Peyer's patch (tissue), 4 donors: ENCODE measurements around the gene UTP11. TPM values are rescaled to one million over a fixed set of nuclear protein-coding genes. Genes with fewer than 3 reads are reported as not detected.

Source experiments
- DNase-seq, 3 donors: peaks; one replicate each; pipeline ENCODE4 v3.0.0-alpha.2; 2017 to 2019
- H3K27ac ChIP-seq, 4 donors: fragments of 200-600 bp; sonication (generic); one replicate each; pipeline ENCODE4 v1.5.1; 2016 to 2019
- H3K27me3 ChIP-seq, 2 donors: fragments of 200-600 bp; sonication (generic); one replicate each; pipeline ENCODE4 v1.5.1; 2019
- H3K36me3 ChIP-seq, 3 donors: fragments of 200-600 bp; sonication (generic); one replicate each; pipeline ENCODE4 v1.5.1; 2016 to 2019
- H3K4me1 ChIP-seq, 4 donors: fragments of 200-600 bp; sonication (generic); one replicate each; pipeline ENCODE4 v1.5.1; 2016 to 2019
- H3K4me3 ChIP-seq, 4 donors: fragments of 200-600 bp; sonication (generic); 1 replicate in 3 of 4; 2 replicates in 1 of 4; pipeline ENCODE4 v1.5.1; 2016 to 2019; ENCODE audit warnings: mild to moderate bottlenecking in 1 of 4
- H3K9me3 ChIP-seq, 4 donors: fragments of 200-600 bp; sonication (generic); one replicate each; pipeline ENCODE4 v1.5.1; 2016 to 2019; ENCODE audit warnings: mild to moderate bottlenecking in 1 of 4
- CTCF ChIP-seq, 6 experiments: fragments of 450-650 bp in 4 of 6; fragments of 200-600 bp in 2 of 6; sonication (generic) in 1 of 6; IDR thresholded peaks; one replicate each; pipeline ENCODE4 v1.5.1; 2017 to 2019; ENCODE audit warnings: antibody characterized with exemption in 6 of 6, mild to moderate bottlenecking in 3 of 6, moderate library complexity in 1 of 6
- POLR2A ChIP-seq, 2 donors: fragments of 450-650 bp; IDR thresholded peaks; one replicate each; pipeline ENCODE4 v1.5.1; 2017; ENCODE audit warnings: antibody characterized with exemption in 2 of 2, mild to moderate bottlenecking in 2 of 2, moderate library complexity in 2 of 2
- total RNA-seq, 4 donors: library from RNA; depleted of rRNA; stranded (reverse); fragments of >200 nt; gene quantifications; one replicate each; pipeline ENCODE4 v1.1.0, GENCODE V29; 2016

The UTP11 gene
- total RNA-seq, 4 donors from 2014 or later: 8.9 to 23.1 (median 18.8) TPM

- Histone ChIP-seq H3K27me3 (no peaks in the 10 kb centered on the region), H3K4me3 (no peak overlapping the region), H3K4me1 (peaks cover 0 to 16% (median 8%) of the 10 kb centered on the region in 4 donors), H3K36me3 (peaks cover 0 to 28% (median 0%) of the 10 kb centered on the region in 3 donors), H3K27ac (no peak overlapping the region), H3K9me3 (no peaks in the 10 kb centered on the region)
- TF ChIP-seq POLR2A (IDR thresholded peaks at IDR 0.05) (no peak), CTCF (IDR thresholded peaks at IDR 0.05) (no peak)
- DNase-seq: no peak
Measured at GRCh38 chr1:38014171-38014570, 1.6 kb downstream of the UTP11 start.

- peaks cover 0 to 16% (median 8%) of the 10 kb centered on the region in 4 donors for H3K4me1 ChIP-seq
- H3K4me3 ChIP-seq: no peak overlapping the region
Measured at GRCh38 chr1:38014724-38015424, 2.3 kb downstream of the UTP11 start.

GRCh38 chr1:38015978-38016725, 3.6 kb downstream of the UTP11 start:
- peaks cover 0 to 16% (median 8%) of the 10 kb centered on the region in 4 donors for H3K4me1 ChIP-seq
- no peaks in the 10 kb centered on the region for H3K27me3 ChIP-seq
- no peak overlapping the region for H3K4me3 ChIP-seq
- H3K27ac ChIP-seq: peak overlapping the region in 1 of 4 donors; percentile 7
- TF ChIP-seq CTCF (IDR thresholded peaks at IDR 0.05): no peak
- TF ChIP-seq POLR2A (IDR thresholded peaks at IDR 0.05): no peak
- H3K36me3 ChIP-seq: peaks cover 0 to 48% (median 0%) of the 10 kb centered on the region in 3 donors
- no peak for DNase-seq
- no peaks in the 10 kb centered on the region for H3K9me3 ChIP-seq

More at GRCh38 chr1:38014724-38015424, 2.3 kb downstream of the UTP11 start:
- no peak for TF ChIP-seq CTCF (IDR thresholded peaks at IDR 0.05)
- TF ChIP-seq POLR2A (IDR thresholded peaks at IDR 0.05): no peak
- DNase-seq: no peak
- Histone ChIP-seq H3K9me3 (no peaks in the 10 kb centered on the region), H3K27ac (no peak overlapping the region), H3K36me3 (peaks cover 0 to 35% (median 0%) of the 10 kb centered on the region in 3 donors), H3K27me3 (no peaks in the 10 kb centered on the region)

GRCh38 chr1:38018864-38019343, 6.4 kb downstream of the UTP11 start:
- Histone ChIP-seq H3K9me3 (no peaks in the 10 kb centered on the region), H3K4me3 (no peak overlapping the region), H3K36me3 (peaks cover 0 to 75% (median 0%) of the 10 kb centered on the region in 3 donors), H3K27ac (no peak overlapping the region), H3K27me3 (no peaks in the 10 kb centered on the region), H3K4me1 (peaks cover 0 to 8% (median 4%) of the 10 kb centered on the region in 4 donors)
- TF ChIP-seq POLR2A (IDR thresholded peaks at IDR 0.05) (no peak), CTCF (IDR thresholded peaks at IDR 0.05) (peak in 5 of 6 experiments; percentile 4 to 45 (median 38))
- no peak for DNase-seq

GRCh38 chr1:38020396-38020795, 7.9 kb downstream of the UTP11 start:
- Histone ChIP-seq H3K27ac (no peak overlapping the region), H3K4me3 (no peak overlapping the region), H3K27me3 (no peaks in the 10 kb centered on the region), H3K4me1 (no peaks in the 10 kb centered on the region), H3K9me3 (no peaks in the 10 kb centered on the region), H3K36me3 (peaks cover 0 to 88% (median 0%) of the 10 kb centered on the region in 3 donors)
- no peak for DNase-seq
- TF ChIP-seq CTCF (IDR thresholded peaks at IDR 0.05) (no peak), POLR2A (IDR thresholded peaks at IDR 0.05) (no peak)
